DOHH2 (cell line): ENCODE results near the gene SUPT20HL1.

Experiments
- H3F3A ChIP-seq: fragments of 200-600 bp; sonication (generic), shearing (Covaris generic); 2 replicates; pipeline ENCODE4 v1.6.0; 2016; ENCODE audit warnings: antibody characterized with exemption, mild to moderate bottlenecking; ENCODE audit not compliant: control insufficient read depth, insufficient read depth
- H3K27ac ChIP-seq: fragments of 200-600 bp; sonication (generic); 2 replicates; pipeline ENCODE4 v1.5.1; 2014; ENCODE audit warnings: low read depth, mild to moderate bottlenecking, low read length, moderate library complexity
- H3K27me3 ChIP-seq: fragments of 200-600 bp; sonication (generic); 2 replicates; pipeline ENCODE4 v1.6.1; 2014; ENCODE audit warnings: mild to moderate bottlenecking, low read length, mixed read lengths; ENCODE audit not compliant: control insufficient read depth
- H3K36me3 ChIP-seq: fragments of 200-600 bp; sonication (generic); 2 replicates; pipeline ENCODE4 v1.6.1; 2014; ENCODE audit warnings: mild to moderate bottlenecking, low read length, moderate library complexity, mixed read lengths; ENCODE audit not compliant: control insufficient read depth
- H3K4me1 ChIP-seq: fragments of 200-600 bp; sonication (generic); 2 replicates; pipeline ENCODE4 v1.6.1; 2014; ENCODE audit warnings: mild to moderate bottlenecking, low read length, mixed read lengths; ENCODE audit not compliant: control insufficient read depth
- H3K4me2 ChIP-seq: fragments of 200-600 bp; sonication (generic); 2 replicates; pipeline ENCODE4 v1.6.0; 2014; ENCODE audit warnings: mild to moderate bottlenecking, low read length, moderate library complexity
- H3K4me3 ChIP-seq: fragments of 200-600 bp; sonication (generic); 2 replicates; pipeline ENCODE4 v1.5.1; 2014; ENCODE audit warnings: mild to moderate bottlenecking, low read length, mixed read lengths
- H3K79me2 ChIP-seq: fragments of 200-600 bp; sonication (generic); 2 replicates; pipeline ENCODE4 v1.6.1; 2014; ENCODE audit warnings: mild to moderate bottlenecking, low read length, mixed read lengths; ENCODE audit not compliant: control insufficient read depth
- H3K9me2 ChIP-seq: fragments of 200-600 bp; sonication (generic); replicated peaks from 2 replicates; pipeline ENCODE4 v1.6.1; 2014; ENCODE audit warnings: mild to moderate bottlenecking, low read length, mixed read lengths; ENCODE audit not compliant: control insufficient read depth
- H3K9me3 ChIP-seq: fragments of 200-600 bp; sonication (generic); 2 replicates; pipeline ENCODE4 v1.6.1; 2014; ENCODE audit warnings: antibody characterized with exemption, low read length, mixed read lengths; ENCODE audit not compliant: control insufficient read depth, insufficient read depth
- H4K20me1 ChIP-seq: fragments of 200-600 bp; sonication (generic); 2 replicates; pipeline ENCODE4 v1.6.0; 2014; ENCODE audit warnings: low read depth, mild to moderate bottlenecking, antibody characterized with exemption, low read length, moderate library complexity; ENCODE audit not compliant: control insufficient read depth, insufficient read depth
- EZH2phosphoT487 ChIP-seq: fragments of 200-600 bp; sonication (generic); IDR thresholded peaks from 2 replicates; pipeline ENCODE4 v1.6.1; 2017; ENCODE audit warnings: borderline replicate concordance, mild to moderate bottlenecking, antibody characterized with exemption, low read length, moderate library complexity, mixed read lengths
- TF ChIP-seq, protein P1 (sequence below): fragments of 200-600 bp; sonication (generic); IDR thresholded peaks from one replicate; pipeline ENCODE4 v1.5.1; 2014; ENCODE audit warnings: antibody characterized with exemption, mild to moderate bottlenecking, low read depth, low read length; ENCODE audit not compliant: poor library complexity, severe bottlenecking

SUPT20HL1 gene

DNA sequence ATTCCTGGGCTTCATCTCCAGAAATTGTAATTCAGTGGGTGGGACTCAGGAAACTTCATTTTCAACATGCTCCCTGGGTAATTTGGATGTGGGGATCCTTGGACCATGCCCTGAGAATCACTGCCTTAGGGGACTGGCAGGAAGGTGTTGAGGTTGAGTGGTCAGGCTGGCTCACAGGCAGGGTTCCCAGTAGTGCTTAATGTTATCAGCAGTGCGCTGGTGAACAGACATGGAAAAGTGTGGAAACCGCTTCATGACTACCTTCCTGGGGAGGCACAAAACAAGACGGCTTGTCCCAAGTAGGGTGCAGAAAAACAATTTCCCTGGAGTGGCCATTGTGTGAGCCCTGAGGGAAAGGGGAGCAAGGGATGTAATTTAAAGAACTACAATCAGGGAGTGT lies 31.4 kb downstream of the SUPT20HL1 start:
- H3K79me2 ChIP-seq: no peaks in the 10 kb centered on the region
- no peaks in the 10 kb centered on the region for H3K27me3 ChIP-seq
- TF ChIP-seq, protein P1, sequence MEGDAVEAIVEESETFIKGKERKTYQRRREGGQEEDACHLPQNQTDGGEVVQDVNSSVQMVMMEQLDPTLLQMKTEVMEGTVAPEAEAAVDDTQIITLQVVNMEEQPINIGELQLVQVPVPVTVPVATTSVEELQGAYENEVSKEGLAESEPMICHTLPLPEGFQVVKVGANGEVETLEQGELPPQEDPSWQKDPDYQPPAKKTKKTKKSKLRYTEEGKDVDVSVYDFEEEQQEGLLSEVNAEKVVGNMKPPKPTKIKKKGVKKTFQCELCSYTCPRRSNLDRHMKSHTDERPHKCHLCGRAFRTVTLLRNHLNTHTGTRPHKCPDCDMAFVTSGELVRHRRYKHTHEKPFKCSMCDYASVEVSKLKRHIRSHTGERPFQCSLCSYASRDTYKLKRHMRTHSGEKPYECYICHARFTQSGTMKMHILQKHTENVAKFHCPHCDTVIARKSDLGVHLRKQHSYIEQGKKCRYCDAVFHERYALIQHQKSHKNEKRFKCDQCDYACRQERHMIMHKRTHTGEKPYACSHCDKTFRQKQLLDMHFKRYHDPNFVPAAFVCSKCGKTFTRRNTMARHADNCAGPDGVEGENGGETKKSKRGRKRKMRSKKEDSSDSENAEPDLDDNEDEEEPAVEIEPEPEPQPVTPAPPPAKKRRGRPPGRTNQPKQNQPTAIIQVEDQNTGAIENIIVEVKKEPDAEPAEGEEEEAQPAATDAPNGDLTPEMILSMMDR: no peak
- no peaks in the 10 kb centered on the region for H3F3A ChIP-seq
- no peak overlapping the region for H3K4me2 ChIP-seq
- H4K20me1 ChIP-seq: no peaks in the 10 kb centered on the region
- no peaks in the 10 kb centered on the region for H3K9me2 ChIP-seq
- no peaks in the 10 kb centered on the region for H3K36me3 ChIP-seq
- H3K4me1 ChIP-seq: no peaks in the 10 kb centered on the region
- H3K4me3 ChIP-seq: no peak overlapping the region
- H3K27ac ChIP-seq: no peak overlapping the region
- no peaks in the 10 kb centered on the region for H3K9me3 ChIP-seq

DNA sequence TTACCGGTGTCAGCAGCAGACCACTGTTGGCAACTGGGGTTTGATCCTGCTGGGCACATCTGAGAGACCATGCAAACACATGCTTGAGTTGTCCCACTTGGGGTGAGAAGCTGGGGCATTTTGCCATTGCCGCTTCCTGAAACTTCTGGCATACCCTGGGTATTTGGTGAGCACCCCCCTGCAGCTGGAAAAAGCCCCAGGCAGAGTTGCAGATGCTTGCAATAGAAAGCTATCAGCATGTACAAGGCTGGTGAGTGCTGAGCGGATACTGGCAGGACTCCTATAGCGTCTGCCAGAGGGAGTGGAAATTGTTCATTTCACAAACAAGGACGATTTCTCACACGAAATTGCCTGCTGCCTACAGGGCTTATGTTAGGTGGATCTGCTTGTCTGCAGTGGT lies 32.3 kb downstream of the SUPT20HL1 start:
- Histone ChIP-seq H4K20me1 (no peaks in the 10 kb centered on the region), H3K4me2 (no peak overlapping the region), H3F3A (no peaks in the 10 kb centered on the region), H3K79me2 (no peaks in the 10 kb centered on the region), H3K9me2 (no peaks in the 10 kb centered on the region), H3K27me3 (no peaks in the 10 kb centered on the region), H3K27ac (no peak overlapping the region), H3K4me3 (no peak overlapping the region), H3K36me3 (no peaks in the 10 kb centered on the region), H3K9me3 (no peaks in the 10 kb centered on the region), H3K4me1 (no peaks in the 10 kb centered on the region)
- TF ChIP-seq EZH2phosphoT487: no peak
- TF ChIP-seq, protein P1: no peak

DNA sequence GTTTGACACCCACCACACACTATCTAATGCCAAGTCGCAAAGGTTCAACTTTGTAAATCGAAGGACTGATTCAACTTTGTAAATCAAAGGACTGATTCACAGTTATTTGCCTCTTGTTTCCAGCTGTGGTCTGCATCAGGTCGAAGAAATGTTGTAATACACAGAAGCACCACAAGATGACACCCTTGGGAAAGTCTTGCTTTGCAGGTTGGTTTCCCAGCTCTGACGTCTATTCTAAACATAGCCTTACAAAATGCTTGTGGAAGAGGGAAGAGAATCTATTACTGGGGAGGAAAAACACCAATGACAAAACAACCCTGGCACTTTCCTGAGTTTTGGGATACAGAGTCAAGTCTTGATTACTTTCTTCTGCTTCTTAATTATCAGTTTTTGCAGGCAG lies 35.3 kb downstream of the SUPT20HL1 start:
- H3K9me2 ChIP-seq: no peaks in the 10 kb centered on the region
- no peaks in the 10 kb centered on the region for H3K36me3 ChIP-seq
- no peak for TF ChIP-seq EZH2phosphoT487
- TF ChIP-seq, protein P1: peak; percentile 59
- no peak overlapping the region for H3K27ac ChIP-seq
- no peaks in the 10 kb centered on the region for H4K20me1 ChIP-seq
- H3K79me2 ChIP-seq: no peaks in the 10 kb centered on the region
- H3F3A ChIP-seq: no peaks in the 10 kb centered on the region
- H3K27me3 ChIP-seq: no peaks in the 10 kb centered on the region
- H3K4me3 ChIP-seq: no peak overlapping the region
- H3K4me1 ChIP-seq: no peaks in the 10 kb centered on the region
- H3K4me2 ChIP-seq: no peak overlapping the region
- no peaks in the 10 kb centered on the region for H3K9me3 ChIP-seq
